Panc1 (cell line): ENCODE data around the gene GFPT1. TPM values are rescaled to one million over a fixed set of nuclear protein-coding genes. Genes with fewer than 3 reads are reported as not detected.
A peak's percentile ranks its signal among the peaks of the same experiment; 100 is the strongest.

ENCODE experiments used
- ATAC-seq: fragments of 200-7000 bp; cut with Tn5 transposase; 2 replicates; pipeline ENCODE4 v1.9.1; 2020; ENCODE audit warnings: mild to moderate bottlenecking, moderate library complexity
- BruUV-seq: library from RNA; stranded (reverse); fragments of 400-500 nt; replicated peaks from 2 replicates; lab custom pipeline; 2021; lab: Mats Ljungman, UMichigan
- CTCF ChIA-PET: fragments of 300-600 bp; sonication (Branson Sonifier 250); formaldehyde crosslinking; loops from one replicate; lab custom pipeline; 2022; ENCODE audit warnings: antibody characterized with exemption; lab: Charles Lee
- POLR2A ChIA-PET: fragments of 300-600 bp; sonication (Branson Sonifier 250); formaldehyde crosslinking; loops from one replicate; lab custom pipeline; 2022; ENCODE audit warnings: antibody characterized with exemption; lab: Charles Lee
- DNase-seq: peaks from one replicate; pipeline ENCODE4 v3.0.0-alpha.2; 2010; ENCODE audit warnings: low read depth, low spot score
- H3K27ac ChIP-seq: 2 replicates; pipeline ENCODE4 v1.5.1; 2011; ENCODE audit warnings: mild to moderate bottlenecking, low read length, inconsistent platforms
- H3K27me3 ChIP-seq: fragments of 200-500 bp; sonication (Bioruptor generic); 2 replicates; pipeline ENCODE4 v1.6.0; 2014; ENCODE audit warnings: low read length, inconsistent platforms; ENCODE audit not compliant: control insufficient read depth, insufficient read depth
- H3K36me3 ChIP-seq: fragments of 200-500 bp; sonication (Bioruptor generic); 2 replicates; pipeline ENCODE4 v1.5.1; 2014; ENCODE audit warnings: inconsistent platforms, mild to moderate bottlenecking, low read length, moderate library complexity; ENCODE audit not compliant: control insufficient read depth, insufficient read depth
- H3K4me1 ChIP-seq: 2 replicates; pipeline ENCODE4 v1.5.1; 2011; ENCODE audit warnings: inconsistent platforms, mild to moderate bottlenecking, low read length, moderate library complexity; ENCODE audit not compliant: control insufficient read depth, insufficient read depth
- H3K4me3 ChIP-seq, 2 experiments: 2 replicates each; pipeline ENCODE4 v1.5.1; 2011 to 2012; ENCODE audit warnings: low read depth in 2 of 2, low read length in 2 of 2, mild to moderate bottlenecking in 2 of 2, inconsistent platforms in 1 of 2, moderate library complexity in 1 of 2
- H3K9me3 ChIP-seq: fragments of 200-500 bp; sonication (Bioruptor generic); 2 replicates; pipeline ENCODE4 v1.5.1; 2014; ENCODE audit warnings: low read depth, mild to moderate bottlenecking, inconsistent platforms, low read length, moderate library complexity; ENCODE audit not compliant: control insufficient read depth, insufficient read depth
- CTCF ChIP-seq: fragments of 450-650 bp; IDR thresholded peaks from 2 replicates; pipeline ENCODE4 v1.5.1; 2017; ENCODE audit warnings: mild to moderate bottlenecking
- POLR2AphosphoS5 ChIP-seq: IDR thresholded peaks from 2 replicates; pipeline ENCODE4 v1.6.1; 2012; ENCODE audit warnings: mild to moderate bottlenecking, low read depth, low read length, moderate library complexity
- REST ChIP-seq, 2 experiments: IDR thresholded peaks; 2 replicates each; pipeline ENCODE4 v1.6.1; 2011 to 2012; ENCODE audit warnings: low read depth in 2 of 2, control low read depth in 1 of 2, low read length in 1 of 2, mild to moderate bottlenecking in 1 of 2, moderate library complexity in 1 of 2; ENCODE audit not compliant: insufficient read depth in 1 of 2
- SIN3A ChIP-seq: IDR thresholded peaks from 2 replicates; pipeline ENCODE4 v1.6.1; 2012; ENCODE audit warnings: low read depth, mild to moderate bottlenecking, low read length, moderate library complexity, borderline replicate concordance; ENCODE audit not compliant: insufficient read depth
- TCF7L2 ChIP-seq: IDR thresholded peaks from 2 replicates; pipeline ENCODE4 v1.6.1; 2011; ENCODE audit warnings: mild to moderate bottlenecking, low read depth, low read length, inconsistent platforms
- in situ Hi-C: cut with HindIII; loops from 2 replicates; pipeline ENCODE4 v1.10.0; 2016; ENCODE audit warnings: low sequenced_read_pairs, low pct_unique_long_range_greater_than_20kb
- intact Hi-C: fragments of 100-400 bp; cut with micrococcal nuclease; formaldehyde crosslinking; loops from one replicate; pipeline ENCODE4 v1.10.0; 2022; ENCODE audit not compliant: unreplicated experiment
- total RNA-seq: library from RNA; stranded (reverse); gene quantifications from one replicate; pipeline ENCODE4 v1.2.1, GENCODE V29; 2021; ENCODE audit not compliant: unreplicated experiment

GFPT1 gene
- total RNA-seq, 1 experiment from 2014 or later = 53.0 TPM

GRCh38 chr2:69298261-69298660 is 88.8 kb downstream of the GFPT1 start:
- BruUV-seq = no TSS peak
- CTCF ChIA-PET = no interaction called here
- Histone ChIP-seq H3K4me3 (no peak overlapping the region), H3K27ac (peak overlapping the region; percentile 55; the same call in 1 of the 2 replicates), H3K9me3 (no peaks in the 10 kb centered on the region), H3K27me3 (no peaks in the 10 kb centered on the region), H3K36me3 (no peaks in the 10 kb centered on the region), H3K4me1 (peaks cover 4% of the 10 kb centered on the region; the same call in 1 of the 2 replicates)
- intact Hi-C loops = no loop called here
- POLR2A ChIA-PET = no interaction called here
- TF ChIP-seq CTCF = no peak
- no peak for TF ChIP-seq REST (IDR thresholded peaks at IDR 0.05; ENCODE audit: insufficient read depth in 1 of 2, low read depth in 2 of 2, low read length in 1 of 2)
- TF ChIP-seq TCF7L2 = no peak
- no peak for TF ChIP-seq POLR2AphosphoS5
- TF ChIP-seq SIN3A = no peak
- peak; percentile 63 for DNase-seq
- ATAC-seq = peak; percentile 81
- in situ Hi-C loops = no loop called here

- no peak for DNase-seq
- Histone ChIP-seq H3K27ac (no peak overlapping the region), H3K9me3 (no peaks in the 10 kb centered on the region), H3K4me1 (peaks cover 4% of the 10 kb centered on the region; the same call in 1 of the 2 replicates), H3K27me3 (no peaks in the 10 kb centered on the region), H3K4me3 (no peak overlapping the region), H3K36me3 (no peaks in the 10 kb centered on the region)
- no peak for TF ChIP-seq REST (IDR thresholded peaks at IDR 0.05; ENCODE audit: insufficient read depth in 1 of 2, low read depth in 2 of 2, low read length in 1 of 2)
- TF ChIP-seq POLR2AphosphoS5 = no peak
- no peak for TF ChIP-seq SIN3A
- TF ChIP-seq TCF7L2 = no peak
- no peak for TF ChIP-seq CTCF
- CTCF ChIA-PET = no interaction called here
- no TSS peak for BruUV-seq
- intact Hi-C loops (no loop called here), in situ Hi-C loops (no loop called here)
- POLR2A ChIA-PET = no interaction called here
- no peak for ATAC-seq
Observed at GRCh38 chr2:69297216-69297615, 89.8 kb downstream of the GFPT1 start.
